Ectodermal cell (in vitro differentiated cells): Measurements from ENCODE around the gene CDH4.
"Not testable (repeated sequence)": the region's sequence is repeated elsewhere in the genome, so short reads cannot be mapped to it uniquely, and the experiment has no call there.

Experiments
- H3K27ac ChIP-seq: 2 replicates; pipeline ENCODE4 v1.7.0; 2013; ENCODE audit warnings: mild to moderate bottlenecking, low read depth, low read length; ENCODE audit not compliant: insufficient read depth, poor library complexity, severe bottlenecking
- H3K27me3 ChIP-seq: 2 replicates; pipeline ENCODE4 v1.7.0; 2013; ENCODE audit warnings: mild to moderate bottlenecking, low read length; ENCODE audit not compliant: insufficient read depth, control insufficient read depth, poor library complexity, severe bottlenecking
- H3K36me3 ChIP-seq: one replicate; pipeline ENCODE4 v1.7.0; 2013; ENCODE audit warnings: low read length; ENCODE audit not compliant: control insufficient read depth, insufficient read depth
- H3K4me1 ChIP-seq: one replicate; pipeline ENCODE4 v1.7.0; 2013; ENCODE audit warnings: low read length; ENCODE audit not compliant: control insufficient read depth, insufficient read depth
- H3K4me3 ChIP-seq: 2 replicates; pipeline ENCODE4 v1.7.0; 2013; ENCODE audit warnings: low read depth, low read length, control low read depth; ENCODE audit not compliant: insufficient read depth
- H3K9me3 ChIP-seq: 2 replicates; pipeline ENCODE4 v1.7.0; 2013; ENCODE audit warnings: mild to moderate bottlenecking, low read length, moderate library complexity; ENCODE audit not compliant: control insufficient read depth
- WGBS, 2 experiments: methylation state at CpG; one replicate each; pipeline ENCODE4 v1.1.7; 2013; ENCODE audit warnings: missing lambda C conversion rate in 2 of 2; 5-methylcytosine and 5-hydroxymethylcytosine counted together

The CDH4 gene

GRCh38 chr20:61406773-61407172 lies 154.7 kb downstream of the CDH4 start:
- H3K36me3 ChIP-seq, H3K27me3 ChIP-seq, H3K9me3 ChIP-seq, H3K27ac ChIP-seq, H3K4me1 ChIP-seq, H3K4me3 ChIP-seq: not testable (repeated sequence)
- 94% methylated on average over 8 of the region's 8 CpGs for WGBS, 2 experiments

GRCh38 chr20:61407561-61407960 lies 155.5 kb downstream of the CDH4 start:
- Histone ChIP-seq H3K27ac (no peak overlapping the region), H3K4me1 (no peaks in the 10 kb centered on the region), H3K36me3 (no peaks in the 10 kb centered on the region), H3K27me3 (no peaks in the 10 kb centered on the region), H3K4me3 (no peak overlapping the region), H3K9me3 (no peaks in the 10 kb centered on the region)
- 94% methylated on average over 6 of the region's 6 CpGs for WGBS, 2 experiments

DNA sequence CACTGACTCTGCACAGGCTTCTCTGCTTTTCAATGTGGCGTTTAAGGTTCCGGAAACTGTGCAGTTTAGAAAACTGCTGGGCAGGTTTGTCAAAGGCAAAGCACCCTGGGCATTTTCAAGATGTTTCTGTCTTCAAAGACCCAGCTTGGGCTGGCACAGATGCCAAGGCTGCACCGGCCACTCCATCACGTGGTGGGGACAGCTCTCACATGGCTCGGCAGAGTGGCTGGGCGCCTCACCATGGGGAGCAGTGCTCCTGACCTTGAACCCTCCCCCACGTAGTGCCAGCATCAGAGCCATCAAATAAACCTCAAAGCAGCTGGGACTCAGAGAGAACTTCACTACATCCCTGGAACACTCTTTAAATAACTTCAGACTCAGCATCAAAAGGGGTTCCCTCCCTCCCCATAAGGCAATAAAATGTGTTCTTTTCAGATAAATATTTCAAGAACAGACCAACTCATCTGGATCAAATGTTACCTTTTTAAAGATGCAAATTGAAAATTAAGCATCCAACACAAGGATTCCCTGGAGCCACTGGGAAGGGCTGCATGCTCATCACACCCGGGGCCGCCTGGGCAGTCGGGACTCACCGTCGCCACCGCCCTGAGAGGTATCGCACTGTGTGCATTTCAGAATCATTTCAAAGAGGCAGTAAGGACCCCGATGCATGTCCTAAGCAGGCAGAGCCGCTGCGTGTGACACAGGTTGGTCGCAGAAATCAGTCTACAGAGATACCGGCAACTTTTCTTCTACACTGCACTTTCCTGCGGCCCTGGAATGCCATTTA lies 157.1 kb downstream of the CDH4 start:
- no peaks in the 10 kb centered on the region for H3K4me1 ChIP-seq
- WGBS, 2 experiments = 91 to 92% methylated on average over 20 of the region's 20 CpGs
- no peak overlapping the region for H3K27ac ChIP-seq
- no peaks in the 10 kb centered on the region for H3K9me3 ChIP-seq
- H3K4me3 ChIP-seq = no peak overlapping the region
- no peaks in the 10 kb centered on the region for H3K27me3 ChIP-seq
- no peaks in the 10 kb centered on the region for H3K36me3 ChIP-seq

- Histone ChIP-seq H3K9me3 (no peaks in the 10 kb centered on the region), H3K27me3 (no peaks in the 10 kb centered on the region), H3K4me1 (no peaks in the 10 kb centered on the region), H3K27ac (no peak overlapping the region), H3K4me3 (no peak overlapping the region), H3K36me3 (no peaks in the 10 kb centered on the region)
- 93 to 95% methylated on average over 4 of the region's 4 CpGs for WGBS, 2 experiments
Measured at GRCh38 chr20:61411743-61412142, 159.7 kb downstream of the CDH4 start.

DNA sequence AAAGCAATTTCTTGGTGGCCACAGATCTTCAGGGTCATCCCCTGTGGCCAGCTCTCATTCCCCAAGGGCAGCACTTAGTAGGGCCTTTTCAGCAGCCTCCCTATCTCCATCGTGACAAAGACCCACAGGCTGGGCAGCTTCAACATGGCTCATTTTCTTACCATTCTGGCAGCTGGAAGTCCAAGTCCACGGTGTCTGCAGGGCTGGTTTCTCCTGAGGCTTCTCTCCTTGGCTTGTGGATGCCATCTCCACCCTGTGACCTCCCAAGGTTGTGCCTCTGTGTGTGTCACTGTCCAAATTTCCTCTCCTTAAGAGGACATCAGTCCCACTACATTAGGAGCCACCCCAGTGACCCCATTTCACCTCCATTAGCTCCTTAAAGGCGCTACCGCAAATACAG lies 161.7 kb downstream of the CDH4 start:
- Histone ChIP-seq H3K4me1 (no peaks in the 10 kb centered on the region), H3K36me3 (no peaks in the 10 kb centered on the region), H3K9me3 (no peaks in the 10 kb centered on the region), H3K4me3 (no peak overlapping the region), H3K27me3 (no peaks in the 10 kb centered on the region), H3K27ac (no peak overlapping the region)
- WGBS, 2 experiments = 94% methylated on average over 4 of the region's 4 CpGs

GRCh38 chr20:61414455-61414991 lies 162.5 kb downstream of the CDH4 start:
- H3K9me3 ChIP-seq = no peaks in the 10 kb centered on the region
- no peaks in the 10 kb centered on the region for H3K27me3 ChIP-seq
- WGBS, 2 experiments = 79 to 84% methylated on average over 11 of the region's 11 CpGs
- H3K36me3 ChIP-seq = no peaks in the 10 kb centered on the region
- no peak overlapping the region for H3K27ac ChIP-seq
- peaks cover 2% of the 10 kb centered on the region for H3K4me1 ChIP-seq
- H3K4me3 ChIP-seq = no peak overlapping the region

DNA sequence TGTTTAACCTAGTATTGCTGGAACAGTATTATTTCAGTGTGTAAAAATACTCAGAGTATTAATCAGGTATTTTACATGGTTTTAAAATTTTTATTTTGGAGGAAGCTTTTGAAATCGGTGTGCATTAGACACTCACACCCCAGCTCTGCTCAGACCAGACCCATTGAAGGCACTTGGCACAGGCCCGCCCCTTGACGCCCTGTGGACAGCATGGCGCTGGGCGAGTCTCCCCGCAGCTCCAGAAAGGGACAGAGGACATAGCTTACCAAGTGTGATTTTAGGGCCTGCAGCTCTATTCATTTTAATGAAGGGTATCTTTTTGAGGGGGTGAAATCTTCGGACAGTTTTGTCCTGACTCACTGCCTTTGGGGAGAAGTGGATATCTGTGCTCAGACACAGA lies 164.5 kb downstream of the CDH4 start:
- Histone ChIP-seq H3K27ac (no peak overlapping the region), H3K9me3 (no peaks in the 10 kb centered on the region), H3K4me1 (peaks cover 3% of the 10 kb centered on the region), H3K27me3 (no peaks in the 10 kb centered on the region), H3K4me3 (no peak overlapping the region), H3K36me3 (no peaks in the 10 kb centered on the region)
- WGBS, 2 experiments = 95 to 96% methylated on average over 7 of the region's 7 CpGs

DNA sequence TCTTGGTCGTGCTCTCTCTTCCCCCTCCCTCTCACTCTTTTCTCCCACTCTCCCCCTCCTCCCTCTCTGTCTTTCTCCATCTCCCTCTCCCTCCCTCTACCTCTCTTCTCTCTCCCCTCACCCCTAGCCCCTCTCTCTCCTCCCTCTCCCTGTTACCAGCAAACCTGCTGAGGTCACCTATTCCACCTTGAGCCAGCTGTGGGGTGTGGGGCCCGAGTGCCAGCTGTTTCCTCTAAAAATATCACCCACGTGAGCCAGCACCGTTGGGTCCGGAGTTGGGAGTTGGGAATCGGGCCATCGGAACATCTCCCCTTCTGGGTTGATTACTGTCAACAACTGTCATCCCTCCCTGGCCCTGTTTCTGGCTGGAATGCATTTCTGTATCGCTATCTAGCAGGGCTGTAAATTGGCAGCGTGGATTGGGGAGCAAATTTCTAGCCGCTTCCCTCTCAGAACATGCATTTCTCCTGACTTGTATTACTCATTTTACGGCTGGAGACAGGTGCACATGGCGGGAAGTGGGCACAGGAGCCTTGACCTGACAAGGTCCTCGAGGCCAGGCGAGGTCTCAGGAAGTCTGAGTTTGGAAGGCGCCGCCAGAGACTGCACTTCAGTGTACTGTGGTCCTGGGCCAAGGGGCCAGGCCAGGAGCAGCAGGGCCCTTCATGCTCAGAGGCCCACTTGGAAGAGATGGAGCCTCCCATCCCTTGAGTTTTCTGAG lies 165.3 kb downstream of the CDH4 start:
- no peak overlapping the region for H3K27ac ChIP-seq
- H3K27me3 ChIP-seq = no peaks in the 10 kb centered on the region
- H3K4me1 ChIP-seq = peaks cover 3% of the 10 kb centered on the region
- no peaks in the 10 kb centered on the region for H3K9me3 ChIP-seq
- no peak overlapping the region for H3K4me3 ChIP-seq
- 86 to 87% methylated on average over 16 of the region's 16 CpGs for WGBS, 2 experiments
- H3K36me3 ChIP-seq = no peaks in the 10 kb centered on the region

GRCh38 chr20:61419010-61419409 lies 166.9 kb downstream of the CDH4 start:
- H3K9me3 ChIP-seq = no peaks in the 10 kb centered on the region
- no peaks in the 10 kb centered on the region for H3K36me3 ChIP-seq
- no peak overlapping the region for H3K27ac ChIP-seq
- no peak overlapping the region for H3K4me3 ChIP-seq
- H3K27me3 ChIP-seq = no peaks in the 10 kb centered on the region
- WGBS, 2 experiments = 85 to 86% methylated on average over 14 of the region's 14 CpGs
- peaks cover 10% of the 10 kb centered on the region for H3K4me1 ChIP-seq

DNA sequence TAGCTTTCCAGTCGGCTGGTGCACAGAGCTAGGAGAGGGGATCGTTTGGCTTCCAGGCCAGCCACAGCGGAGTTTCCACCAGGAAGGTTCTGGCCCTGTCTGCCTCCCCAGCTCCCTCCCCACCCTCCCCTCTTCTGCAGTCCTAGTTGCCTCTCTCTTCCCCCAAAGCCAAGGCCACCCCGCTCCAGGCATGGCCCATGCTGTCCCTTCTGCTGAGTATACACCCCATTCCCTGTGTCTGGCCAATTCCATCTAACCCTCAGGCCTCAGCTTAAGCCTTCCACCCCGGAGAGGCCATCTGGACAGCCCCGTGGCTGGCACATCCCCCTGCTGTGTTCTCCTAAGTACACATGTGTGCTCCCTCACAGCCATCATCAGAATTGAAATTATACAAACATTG lies 167.4 kb downstream of the CDH4 start:
- Histone ChIP-seq H3K4me3 (no peak overlapping the region), H3K27me3 (no peaks in the 10 kb centered on the region), H3K36me3 (no peaks in the 10 kb centered on the region), H3K9me3 (no peaks in the 10 kb centered on the region), H3K4me1 (peaks cover 10% of the 10 kb centered on the region), H3K27ac (no peak overlapping the region)
- WGBS, 2 experiments = 75% methylated on average over 6 of the region's 6 CpGs
